HepG2 (cell line): ENCODE measurements around the gene SPNS3. TPM values are rescaled to one million over a fixed set of nuclear protein-coding genes. Genes with fewer than 3 reads are reported as not detected.

ENCODE experiments used
- ATAC-seq: fragments of 200-7000 bp; cut with Tn5 transposase; 3 replicates; pipeline ENCODE4 v1.9.1; 2020; ENCODE audit warnings: mild to moderate bottlenecking, moderate library complexity
- BruUV-seq: library from RNA; stranded (reverse); fragments of 400-500 nt; replicated peaks from 2 replicates; lab custom pipeline; 2021; lab: Mats Ljungman, UMichigan
- CTCF ChIA-PET: fragments of 300-600 bp; formaldehyde crosslinking; extraction: SDS; loops from one replicate; lab custom pipeline; 2021; ENCODE audit warnings: low total read pairs, inconsistent platforms, low intra/inter-chr PET ratio; lab: Yijun Ruan, JAX
- POLR2A ChIA-PET: fragments of 350-600 bp; sonication (Branson Sonifier 250); formaldehyde crosslinking; loops from one replicate; lab custom pipeline; 2020; ENCODE audit warnings: antibody characterized with exemption, inconsistent platforms; lab: Yijun Ruan, JAX
- DNase-seq: peaks from one replicate; pipeline ENCODE4 v3.0.0-alpha.2; 2015; ENCODE audit warnings: low spot score
- FAIRE-seq: peaks from 3 replicates; lab custom pipeline; 2011; peaks lifted over from hg19 to GRCh38; lab: Jason Lieb, UNC
- H2AFZ ChIP-seq: one replicate; pipeline ENCODE4 v1.6.1; 2011; ENCODE audit warnings: low read length, inconsistent platforms
- H3K27ac ChIP-seq: fragments of 300-600 bp; 3 replicates; pipeline ENCODE4 v1.8.0; 2011; ENCODE audit warnings: mixed run types, mild to moderate bottlenecking, mixed read lengths, low read length, inconsistent platforms; ENCODE audit not compliant: insufficient read depth; ENCODE audit errors: extremely low read length
- H3K27me3 ChIP-seq, 2 experiments: fragments of 200-600 bp in 1 of 2; 2 replicates in 1 of 2; 3 replicates in 1 of 2; pipeline versions ENCODE4 v1.6.0 to v1.8.0; 2011; ENCODE audit warnings: low read length in 2 of 2, mild to moderate bottlenecking in 2 of 2, moderate library complexity in 2 of 2, inconsistent platforms in 1 of 2; ENCODE audit not compliant: insufficient read depth in 2 of 2, control insufficient read depth in 1 of 2
- H3K36me3 ChIP-seq, 2 experiments: fragments of 200-600 bp in 1 of 2; replicated peaks in 1 of 2; 2 replicates in 1 of 2; 3 replicates in 1 of 2; pipeline versions ENCODE4 v1.5.1 to v1.8.0; 2011; ENCODE audit warnings: low read length in 2 of 2, inconsistent platforms in 1 of 2; ENCODE audit not compliant: insufficient read depth in 2 of 2, control insufficient read depth in 1 of 2
- H3K4me1 ChIP-seq: 2 replicates; pipeline ENCODE4 v1.5.1; 2012; ENCODE audit warnings: low read length, inconsistent platforms; ENCODE audit not compliant: insufficient read depth
- H3K4me2 ChIP-seq: 2 replicates; pipeline ENCODE4 v1.6.0; 2011; ENCODE audit warnings: low read depth, low read length, inconsistent platforms
- H3K4me3 ChIP-seq, 3 experiments: fragments of 200-600 bp in 1 of 3; sonication (generic), shearing (Covaris generic) in 1 of 3; replicated peaks in 1 of 3; 2 replicates each; pipeline ENCODE4 v1.5.1; 2011 to 2016; ENCODE audit warnings: low read length in 3 of 3, inconsistent platforms in 2 of 3, low read depth in 2 of 3, mild to moderate bottlenecking in 2 of 3, control low read depth in 1 of 3, mixed read lengths in 1 of 3; ENCODE audit not compliant: insufficient read depth in 1 of 3
- H3K79me2 ChIP-seq: one replicate; pipeline ENCODE4 v1.6.1; 2011; ENCODE audit warnings: low read length, inconsistent platforms; ENCODE audit not compliant: insufficient read depth
- H3K9ac ChIP-seq: 2 replicates; pipeline ENCODE4 v1.6.0; 2011; ENCODE audit warnings: mild to moderate bottlenecking, low read depth, low read length, inconsistent platforms; ENCODE audit not compliant: insufficient read depth
- H3K9me3 ChIP-seq: 2 replicates; pipeline ENCODE4 v1.5.1; 2012; ENCODE audit warnings: mild to moderate bottlenecking, low read length
- H4K20me1 ChIP-seq: 2 replicates; pipeline ENCODE4 v1.6.0; 2011; ENCODE audit warnings: inconsistent platforms, mild to moderate bottlenecking, low read length, moderate library complexity; ENCODE audit not compliant: insufficient read depth
- AGO2 ChIP-seq: fragments of 200-400 bp; formaldehyde crosslinking; optimal IDR thresholded peaks from 2 replicates; pipeline ENCODE3; 2017; ENCODE audit warnings: mild to moderate bottlenecking, low read depth, low read length, moderate library complexity
- ATM ChIP-seq: fragments of 450-650 bp; IDR thresholded peaks from 2 replicates; pipeline ENCODE4 v1.7.1; 2017; ENCODE audit warnings: mild to moderate bottlenecking, borderline replicate concordance
- FOSL2 ChIP-seq: sonication (generic); formaldehyde crosslinking; IDR thresholded peaks from 2 replicates; pipeline ENCODE4 v1.4.0; 2020; ENCODE audit warnings: missing genetic modification reagents
- FOXK1 ChIP-seq: sonication (generic); formaldehyde crosslinking; IDR thresholded peaks from 2 replicates; pipeline ENCODE4 v1.4.0; 2020; ENCODE audit warnings: low read depth, missing genetic modification reagents, borderline replicate concordance
- HOXD1 ChIP-seq: sonication (generic); formaldehyde crosslinking; IDR thresholded peaks from 2 replicates; pipeline ENCODE4 v1.5.0; 2020; ENCODE audit warnings: missing genetic modification reagents
- MED1 ChIP-seq: sonication (generic); formaldehyde crosslinking; IDR thresholded peaks from 2 replicates; pipeline ENCODE4 v1.4.0; 2020; ENCODE audit warnings: missing genetic modification reagents
- NR2C2 ChIP-seq: sonication (generic); formaldehyde crosslinking; IDR thresholded peaks from 2 replicates; pipeline ENCODE4 v1.4.0; 2020; ENCODE audit warnings: missing genetic modification reagents, mild to moderate bottlenecking, moderate library complexity, borderline replicate concordance
- RBM39 ChIP-seq: fragments of 200-400 bp; formaldehyde crosslinking; IDR thresholded peaks from one replicate; pipeline ENCODE4 v1.6.1; 2018; ENCODE audit warnings: antibody characterized with exemption, mild to moderate bottlenecking, low read depth, low read length; ENCODE audit not compliant: poor library complexity, severe bottlenecking
- SIX4 ChIP-seq: sonication (generic); formaldehyde crosslinking; IDR thresholded peaks from 2 replicates; pipeline ENCODE4 v1.4.0; 2020; ENCODE audit warnings: missing genetic modification reagents
- ZNF207 ChIP-seq: fragments of 450-650 bp; IDR thresholded peaks from 2 replicates; pipeline ENCODE4 v1.6.1; 2016; ENCODE audit warnings: antibody characterized with exemption, borderline replicate concordance
- ZNF430 ChIP-seq: sonication (generic); formaldehyde crosslinking; IDR thresholded peaks from 2 replicates; pipeline ENCODE4 v1.9.0; 2021; ENCODE audit warnings: mild to moderate bottlenecking, missing genetic modification reagents
- ZNF652 ChIP-seq: IDR thresholded peaks from 2 replicates; pipeline ENCODE4 v1.6.1; 2016; ENCODE audit warnings: low read depth, borderline replicate concordance
- ZNF773 ChIP-seq: sonication (generic); formaldehyde crosslinking; IDR thresholded peaks from 2 replicates; pipeline ENCODE4 v1.4.0; 2020; ENCODE audit warnings: missing genetic modification reagents, borderline replicate concordance
- WGBS: methylation state at CpG from one replicate; pipeline ENCODE4 v1.1.6; 2017; ENCODE audit warnings: low lambda C conversion rate; 5-methylcytosine and 5-hydroxymethylcytosine counted together
- in situ Hi-C: cut with HindIII; loops from 2 replicates; pipeline ENCODE4 v1.10.0; 2017; ENCODE audit warnings: low pct_unique_long_range_greater_than_20kb; ENCODE audit not compliant: extremely low pct_ligation_motif_present
- intact Hi-C: fragments of 100-400 bp; cut with micrococcal nuclease; formaldehyde crosslinking; loops from one replicate; pipeline ENCODE4 v1.10.0; 2022; ENCODE audit not compliant: unreplicated experiment
- polyA plus RNA-seq, 8 experiments: library from polyadenylated mRNA; depleted of rRNA in 3 of 8; stranded (reverse) in 7 of 8; unstranded in 1 of 8; fragments of >200 nt; fragmentation: Illumina TruSeq in 4 of 8; extraction: Trizol in 4 of 8; gene quantifications; 2 replicates each; pipeline versions ENCODE4 v1.2.1 to v1.2.3, GENCODE V29; 2011 to 2016; ENCODE audit warnings: low read depth in 4 of 8, missing spikeins in 1 of 8, mixed read lengths in 1 of 8; ENCODE audit not compliant: insufficient read depth in 1 of 8
- total RNA-seq, 5 experiments: library from RNA; depleted of rRNA; stranded (reverse); fragments of >200 nt; fragmentation: Illumina TruSeq; extraction: Trizol; gene quantifications; 2 replicates each; pipeline ENCODE4 v1.2.3, GENCODE V29; 2016; ENCODE audit warnings: low read depth in 1 of 5
- TF ChIP-seq, protein P1 (sequence below): sonication (generic); formaldehyde crosslinking; IDR thresholded peaks from 2 replicates; pipeline ENCODE4 v1.8.0; 2022; ENCODE audit warnings: missing genetic modification reagents, mild to moderate bottlenecking, moderate library complexity, borderline replicate concordance

The SPNS3 gene
- total and polyA plus RNA-seq, 2 of the 13 experiments (the other 11 are each of a cell fraction or from before 2014, with no cell fraction given): not detected

DNA sequence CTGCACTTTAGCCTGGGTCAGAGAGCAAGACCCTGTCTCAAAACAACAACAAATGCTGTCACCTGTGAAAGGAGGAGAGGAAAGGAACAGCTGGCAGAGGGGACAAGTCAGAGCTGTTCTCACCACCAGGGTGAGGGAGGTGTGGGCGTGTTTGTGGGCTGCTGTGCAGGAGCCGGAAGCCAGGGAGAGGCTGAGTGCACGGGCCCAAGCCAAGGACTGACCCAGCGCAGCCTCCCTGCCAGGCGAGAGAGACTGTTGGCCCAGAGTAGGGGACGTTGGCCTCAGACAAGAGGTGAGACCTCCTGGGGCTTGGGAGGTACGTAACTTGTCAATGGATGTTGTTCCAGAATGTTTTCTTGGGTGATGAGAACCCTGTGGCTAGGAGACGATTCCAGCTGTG lies 75.7 kb downstream of the SPNS3 start (continued):
- no peak for TF ChIP-seq FOSL2
- TF ChIP-seq ZNF652: no peak
- TF ChIP-seq, protein P1, sequence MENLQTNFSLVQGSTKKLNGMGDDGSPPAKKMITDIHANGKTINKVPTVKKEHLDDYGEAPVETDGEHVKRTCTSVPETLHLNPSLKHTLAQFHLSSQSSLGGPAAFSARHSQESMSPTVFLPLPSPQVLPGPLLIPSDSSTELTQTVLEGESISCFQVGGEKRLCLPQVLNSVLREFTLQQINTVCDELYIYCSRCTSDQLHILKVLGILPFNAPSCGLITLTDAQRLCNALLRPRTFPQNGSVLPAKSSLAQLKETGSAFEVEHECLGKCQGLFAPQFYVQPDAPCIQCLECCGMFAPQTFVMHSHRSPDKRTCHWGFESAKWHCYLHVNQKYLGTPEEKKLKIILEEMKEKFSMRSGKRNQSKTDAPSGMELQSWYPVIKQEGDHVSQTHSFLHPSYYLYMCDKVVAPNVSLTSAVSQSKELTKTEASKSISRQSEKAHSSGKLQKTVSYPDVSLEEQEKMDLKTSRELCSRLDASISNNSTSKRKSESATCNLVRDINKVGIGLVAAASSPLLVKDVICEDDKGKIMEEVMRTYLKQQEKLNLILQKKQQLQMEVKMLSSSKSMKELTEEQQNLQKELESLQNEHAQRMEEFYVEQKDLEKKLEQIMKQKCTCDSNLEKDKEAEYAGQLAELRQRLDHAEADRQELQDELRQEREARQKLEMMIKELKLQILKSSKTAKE (CRISPR knock-in tag): no peak
- no peak for TF ChIP-seq ZNF773 (CRISPR knock-in tag)
- TF ChIP-seq ATM: no peak
- TF ChIP-seq, all 625 proteins: peak for 0

DNA sequence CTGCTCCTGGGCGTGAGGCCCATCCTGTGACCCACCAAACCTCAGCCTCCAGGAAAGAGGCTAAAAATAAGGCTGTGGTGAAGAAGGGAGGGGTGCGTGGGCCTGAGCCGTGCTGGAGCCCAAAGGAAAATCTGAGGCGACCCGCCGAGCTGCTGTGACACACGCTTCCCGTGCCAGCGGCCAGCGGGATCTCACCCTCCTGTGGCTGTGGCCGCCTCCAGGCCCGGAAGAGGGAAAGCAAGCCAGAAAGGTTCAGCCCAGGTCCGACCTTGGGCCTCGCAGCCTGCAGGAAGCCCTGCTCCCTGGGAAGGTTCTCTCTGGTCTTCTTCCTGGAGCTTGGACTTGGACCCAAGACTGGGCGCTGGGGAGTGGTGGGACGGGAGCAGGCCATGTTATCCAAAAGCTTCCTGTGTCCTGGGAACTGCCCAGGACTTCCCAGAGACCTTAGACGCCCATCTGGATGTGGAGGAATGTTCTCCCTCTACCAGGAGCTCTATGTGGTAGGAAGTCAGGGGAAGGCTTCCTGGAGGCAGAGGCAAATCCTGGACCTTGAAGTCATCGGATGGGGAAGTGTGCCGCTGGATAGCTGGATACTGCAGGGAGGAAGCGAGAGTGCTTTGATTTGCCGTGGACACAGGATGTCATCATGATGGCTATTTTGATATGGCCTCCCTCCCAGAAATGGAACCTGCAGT lies 76.3 kb downstream of the SPNS3 start:
- ATAC-seq (no peak), FAIRE-seq (no peak), DNase-seq (no peak)
- Histone ChIP-seq H2AFZ (no peak overlapping the region), H3K27ac (no peak overlapping the region), H4K20me1 (no peaks in the 10 kb centered on the region), H3K9me3 (no peaks in the 10 kb centered on the region), H3K4me2 (no peak overlapping the region), H3K79me2 (no peaks in the 10 kb centered on the region), H3K4me1 (no peaks in the 10 kb centered on the region), H3K4me3 (no peak overlapping the region), H3K9ac (no peak overlapping the region), H3K27me3 (peaks cover 12 to 70% of the 10 kb centered on the region in 2 experiments), H3K36me3 (no peaks in the 10 kb centered on the region)
- intact Hi-C loops (no loop called here), in situ Hi-C loops (loop anchor here (5.0 kb wide), 1 partner anchor 88 kb away; no protein-coding TSS in a partner anchor)
- ChIA-PET CTCF (no interaction called here), POLR2A (no interaction called here)
- TF ChIP-seq MED1 (no peak), SIX4 (no peak), NR2C2 (CRISPR knock-in tag) (no peak), ATM (no peak), ZNF207 (no peak), ZNF430 (no peak), FOXK1 (CRISPR knock-in tag) (no peak), AGO2 (no peak), RBM39 (no peak), HOXD1 (CRISPR knock-in tag) (no peak)
- no TSS peak for BruUV-seq
- WGBS: 64% methylated on average over 16 of the region's 21 CpGs
